ENCODE data around the gene UVRAG.

Gene UVRAG

DNA sequence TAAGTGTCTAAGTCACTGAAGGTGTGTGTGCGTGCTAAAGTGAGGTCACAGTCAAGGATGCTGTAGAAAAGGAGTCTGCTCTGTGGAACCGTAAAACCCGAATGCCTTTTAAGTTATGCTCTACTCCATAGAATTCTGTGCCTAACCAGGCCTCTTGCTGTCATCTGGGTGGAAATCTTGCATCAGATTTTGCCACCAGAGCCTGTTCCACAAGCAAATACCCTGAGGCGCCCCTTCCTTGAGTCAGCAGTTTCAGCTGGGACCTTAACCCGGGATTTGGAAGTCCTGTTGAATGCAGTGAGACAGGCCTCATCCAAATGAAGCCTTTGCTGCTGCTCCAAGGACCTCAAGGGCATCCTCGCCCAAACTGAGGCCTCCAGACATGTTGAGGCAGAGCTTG is 281.5 kb downstream of the UVRAG start:
- no peak for DNase-seq

DNA sequence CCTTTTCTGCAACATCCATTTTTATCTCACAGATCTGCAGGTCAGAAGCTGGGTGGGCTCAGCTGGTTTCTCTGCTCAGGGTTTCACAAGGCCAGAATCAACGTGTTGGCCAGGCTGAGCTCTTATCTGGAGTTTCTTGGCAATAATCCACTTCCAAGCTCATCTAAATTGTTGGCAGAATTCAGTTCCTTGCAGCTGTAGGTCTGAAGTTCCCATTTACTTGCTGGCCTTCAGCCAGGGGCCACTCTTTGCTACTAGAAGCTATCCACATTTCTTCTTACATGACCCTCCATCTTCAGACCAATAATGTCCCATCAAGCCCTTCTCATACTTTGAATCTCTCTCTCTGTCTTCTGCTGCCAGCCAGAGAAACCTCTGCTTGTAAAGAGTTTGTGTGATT is 287.8 kb downstream of the UVRAG start:
- DNase-seq = no peak

DNA sequence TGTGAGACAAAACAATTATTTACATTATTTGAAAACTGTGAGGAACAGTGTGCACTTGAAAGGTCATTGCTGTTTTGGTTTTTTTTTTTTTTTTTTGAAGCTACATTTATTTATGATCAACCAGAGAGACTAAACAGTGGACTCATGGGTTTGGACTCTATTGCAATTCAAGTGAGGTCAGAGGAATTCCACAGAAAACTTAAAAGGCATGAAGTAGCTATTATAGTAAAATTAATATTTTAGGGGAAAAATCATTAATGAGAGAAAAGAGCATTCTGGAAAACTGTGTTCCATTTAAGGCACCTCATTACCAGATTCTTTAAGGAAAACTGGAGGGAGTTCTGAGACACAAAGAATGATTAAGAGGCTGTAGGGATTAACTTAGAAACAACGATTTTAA is 288.4 kb downstream of the UVRAG start:
- no peak for DNase-seq

DNA sequence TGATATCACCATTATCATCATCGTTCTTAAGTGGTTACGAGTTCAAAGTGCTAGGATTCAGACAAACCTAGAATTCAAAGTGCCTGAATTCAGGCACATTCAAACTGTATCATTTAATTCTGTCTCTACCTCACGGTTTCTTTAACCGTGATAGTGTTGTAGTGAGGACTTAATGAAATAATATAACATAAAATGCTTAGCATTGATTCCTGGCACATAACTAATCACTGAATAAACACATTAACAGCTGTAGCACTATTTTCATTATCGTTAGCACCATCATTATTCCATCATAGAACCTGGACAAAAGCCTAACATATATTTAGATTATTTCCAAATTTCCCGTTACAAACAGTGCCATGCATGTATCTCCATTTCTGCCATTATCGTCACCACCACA is 289.3 kb downstream of the UVRAG start:
- DNase-seq = no peak

DNA sequence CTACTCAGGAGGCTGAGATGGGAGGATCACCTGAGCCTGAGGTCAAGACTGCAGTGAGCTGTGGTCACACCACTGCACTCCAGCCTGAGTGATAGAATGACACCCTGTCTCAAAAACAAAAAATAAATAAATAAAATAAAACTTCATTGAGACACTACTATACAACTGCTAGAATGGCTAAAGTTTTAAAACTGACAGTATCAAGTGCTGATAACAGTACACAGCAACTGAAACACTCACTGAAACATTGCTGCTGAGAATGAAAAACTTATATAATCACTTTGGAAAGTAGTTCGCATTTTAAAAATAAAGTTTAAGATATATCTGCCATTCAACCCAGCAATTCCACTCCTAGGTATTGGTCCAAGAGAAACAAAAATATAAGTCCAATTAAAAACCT is 290.6 kb downstream of the UVRAG start:
- DNase-seq = no peak

DNA sequence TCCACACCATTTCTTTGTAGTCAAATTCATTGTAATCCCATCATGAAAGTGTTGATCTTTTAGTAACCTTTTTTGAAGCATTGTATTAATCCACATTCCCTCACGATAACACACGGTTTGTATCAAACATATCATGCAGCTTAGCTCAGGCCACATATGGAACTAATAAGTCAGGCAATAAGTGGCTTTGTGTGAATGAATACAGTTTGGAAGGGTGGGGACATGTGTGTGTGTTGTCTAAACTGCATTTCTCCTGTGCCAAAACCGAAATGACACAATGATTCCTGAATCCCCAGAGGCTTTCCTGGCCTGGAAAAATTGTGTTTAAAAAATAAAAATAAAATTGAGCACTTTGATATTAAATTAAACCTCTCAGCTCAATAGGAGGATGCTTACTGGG is 293.0 kb downstream of the UVRAG start:
- DNase-seq = no peak

DNA sequence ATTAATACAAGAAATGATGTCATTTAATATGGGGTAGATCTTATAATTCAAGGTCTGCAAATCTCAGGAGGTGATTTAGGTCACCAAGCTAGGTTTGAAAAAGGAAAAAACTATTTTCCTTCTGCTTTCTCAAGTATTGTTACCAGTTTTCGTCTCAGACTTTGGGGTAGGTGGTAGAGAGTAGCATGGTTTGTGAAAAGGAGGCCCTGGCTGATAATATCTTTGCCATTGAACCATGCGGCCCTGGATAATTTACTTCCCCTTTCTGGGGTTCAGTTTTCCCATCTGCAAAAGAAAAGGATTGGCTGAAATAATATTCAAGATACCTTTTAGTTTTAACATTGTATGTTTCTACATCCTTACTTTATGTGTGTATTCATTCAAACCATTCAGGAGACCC is 299.2 kb downstream of the UVRAG start:
- no peak for DNase-seq

DNA sequence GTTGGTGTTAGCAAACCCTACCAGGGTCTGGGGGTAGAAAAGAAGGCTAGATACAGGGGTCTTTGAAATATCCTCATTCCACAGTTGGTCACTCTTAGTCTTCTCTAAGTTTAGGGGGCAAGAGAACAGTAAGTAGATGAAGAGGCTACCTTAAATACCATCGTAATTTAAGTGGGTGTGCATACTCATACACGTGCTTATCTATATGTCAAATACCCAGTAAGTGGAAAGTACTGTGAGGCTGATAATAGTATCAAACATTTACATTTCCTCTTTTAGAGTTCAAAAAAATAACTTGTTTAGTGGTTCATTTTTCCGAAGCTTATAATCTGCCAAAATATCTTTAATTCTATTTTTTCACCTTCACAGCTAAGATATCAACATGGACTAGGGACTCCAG is 300.5 kb downstream of the UVRAG start:
- DNase-seq = no peak

DNA sequence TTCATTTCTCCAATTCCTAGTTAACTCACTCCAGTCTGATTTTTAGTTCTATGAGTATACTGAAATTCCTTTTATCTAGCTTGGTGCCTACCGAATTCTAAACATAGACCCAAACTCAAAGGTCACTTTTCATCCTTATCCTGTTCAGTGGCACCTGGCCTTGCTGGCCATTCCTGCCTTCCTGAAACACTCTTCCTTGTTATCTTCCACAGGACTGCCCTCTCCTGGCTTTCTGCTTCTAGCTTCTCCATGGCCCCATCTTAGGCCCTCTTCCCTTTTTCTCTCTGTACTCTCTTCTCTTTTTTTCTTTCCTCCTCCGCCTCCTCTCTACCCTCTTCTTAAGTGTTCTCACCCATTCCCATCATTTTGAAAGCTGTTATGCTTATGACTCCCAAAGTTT is 304.0 kb downstream of the UVRAG start:
- no peak for DNase-seq

DNA sequence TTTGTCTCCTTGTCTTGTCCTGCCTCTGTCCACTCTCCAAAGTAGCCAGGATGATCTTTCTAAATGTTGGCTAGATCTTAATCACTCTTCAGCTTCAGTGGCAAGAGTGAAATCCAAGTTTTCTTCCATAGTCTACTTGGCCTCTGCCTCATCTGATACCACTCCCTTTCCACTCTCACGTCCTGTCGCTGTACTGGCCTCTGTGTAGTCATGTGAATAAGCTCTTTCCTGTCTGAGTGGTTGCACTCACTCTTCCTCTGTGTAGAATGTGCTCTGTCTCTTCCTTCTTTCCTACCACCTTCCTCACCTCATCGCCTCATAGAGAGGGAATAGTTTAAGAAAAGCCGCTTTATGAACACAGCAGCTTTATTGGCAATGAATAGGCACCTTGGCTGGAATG is 304.8 kb downstream of the UVRAG start:
- no peak for DNase-seq

DNA sequence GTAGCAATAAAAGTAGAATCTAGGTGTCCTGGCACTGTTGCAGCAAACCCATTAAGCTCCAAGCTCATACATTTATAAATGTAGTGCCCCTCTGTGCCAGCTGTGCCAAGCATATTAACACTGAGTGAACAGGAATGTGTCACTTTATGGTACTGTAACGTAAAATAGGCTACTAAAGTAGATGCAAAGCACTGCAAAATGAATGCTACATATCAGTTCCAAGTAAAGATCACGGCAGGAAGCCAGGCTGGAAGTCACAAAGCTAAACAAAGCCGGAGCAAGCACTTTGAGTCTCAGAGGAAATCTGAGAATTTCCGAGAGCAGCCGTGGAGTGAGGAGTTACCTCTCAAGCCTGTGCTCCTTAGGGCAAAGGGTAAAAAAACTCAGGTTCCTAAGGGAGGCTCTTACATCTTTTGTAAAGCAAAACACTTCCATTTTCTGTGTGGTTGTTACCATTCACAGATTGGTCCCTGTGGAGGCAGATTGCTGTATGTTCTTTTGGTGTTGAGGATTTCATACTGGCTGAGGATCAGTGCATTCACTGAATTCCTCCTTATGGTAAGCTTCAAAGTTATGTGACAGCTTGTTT is 305.6 kb downstream of the UVRAG start:
- DNase-seq = peak in 1 of 58 donors; percentile 19

DNA sequence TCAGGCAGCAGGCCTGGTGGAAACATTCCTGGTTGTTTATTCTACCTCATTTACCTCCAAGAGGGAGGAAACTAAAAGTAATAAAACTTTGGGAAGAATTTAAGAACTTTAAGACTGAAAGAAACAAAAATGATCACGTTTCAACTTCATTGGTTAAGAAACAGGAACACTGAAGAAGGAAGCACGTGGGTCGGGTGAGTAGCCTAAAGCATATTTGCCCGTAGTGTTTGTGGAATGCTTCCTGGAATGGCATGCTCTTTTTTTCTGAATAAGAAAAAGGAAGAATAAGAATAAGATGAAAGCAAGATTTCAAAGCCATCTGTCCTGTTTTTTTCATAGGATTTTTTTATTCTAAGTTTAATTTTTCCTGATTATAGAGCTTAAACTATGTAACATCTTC is 308.2 kb downstream of the UVRAG start:
- no peak for DNase-seq

DNA sequence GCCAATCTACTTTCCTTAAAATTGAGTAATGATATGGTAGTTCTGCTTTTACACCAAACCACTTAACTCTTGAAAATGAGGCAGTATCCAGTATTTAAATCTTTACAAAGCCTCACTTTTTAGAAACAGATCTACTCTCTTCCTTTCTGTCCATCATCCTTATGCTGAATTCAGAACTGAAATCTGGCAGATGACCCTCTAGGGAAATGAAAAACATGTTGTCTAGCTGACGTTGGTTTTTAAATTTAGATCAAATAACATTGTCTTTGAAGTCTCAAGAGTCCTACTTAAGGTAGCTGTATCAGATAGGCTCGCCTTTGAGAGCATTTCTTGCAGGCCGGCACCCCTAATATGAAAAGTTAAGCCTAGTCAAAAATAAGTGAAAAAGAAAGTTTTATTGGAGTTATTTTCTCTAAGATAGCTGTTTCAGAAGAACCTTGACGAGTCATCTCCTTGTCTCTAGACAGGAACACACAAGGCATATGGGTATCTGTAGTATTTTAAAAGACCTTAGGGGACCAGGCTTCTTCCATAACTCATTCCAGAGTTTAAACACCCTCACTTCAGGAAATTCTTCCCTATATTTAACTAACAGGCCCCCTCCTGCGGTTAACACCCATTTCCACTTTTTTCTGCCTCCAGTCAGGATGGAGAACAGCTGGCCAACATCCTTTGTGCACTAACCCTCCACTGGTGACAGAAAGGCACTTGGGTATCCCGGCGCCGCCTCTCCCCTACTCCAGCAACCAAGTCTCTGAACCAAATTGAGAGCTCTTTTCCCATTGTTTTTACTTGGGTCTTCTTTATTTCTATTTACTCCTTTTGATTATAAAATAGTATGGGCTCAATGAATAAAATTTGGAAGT is 310.1 kb downstream of the UVRAG start:
- no peak for DNase-seq

DNA sequence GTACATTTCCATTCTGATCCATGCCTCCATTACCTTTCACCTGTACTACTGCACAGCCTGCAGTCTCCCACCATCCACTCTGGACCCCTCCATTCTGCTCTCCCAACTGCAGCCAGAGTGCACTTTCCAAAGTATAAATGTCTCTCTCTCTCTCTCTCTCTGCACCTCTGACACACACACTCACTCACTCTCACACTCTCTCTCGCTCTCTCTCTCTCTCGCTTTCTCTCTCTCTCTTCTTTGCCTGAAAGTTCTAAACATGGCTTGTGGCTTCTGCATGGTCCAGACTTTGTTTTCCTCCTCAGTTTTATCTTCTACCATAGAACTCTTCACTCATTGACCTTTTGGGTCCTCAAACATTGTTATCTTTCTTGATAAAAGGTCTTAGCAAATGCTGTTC is 314.7 kb downstream of the UVRAG start:
- DNase-seq = no peak

DNA sequence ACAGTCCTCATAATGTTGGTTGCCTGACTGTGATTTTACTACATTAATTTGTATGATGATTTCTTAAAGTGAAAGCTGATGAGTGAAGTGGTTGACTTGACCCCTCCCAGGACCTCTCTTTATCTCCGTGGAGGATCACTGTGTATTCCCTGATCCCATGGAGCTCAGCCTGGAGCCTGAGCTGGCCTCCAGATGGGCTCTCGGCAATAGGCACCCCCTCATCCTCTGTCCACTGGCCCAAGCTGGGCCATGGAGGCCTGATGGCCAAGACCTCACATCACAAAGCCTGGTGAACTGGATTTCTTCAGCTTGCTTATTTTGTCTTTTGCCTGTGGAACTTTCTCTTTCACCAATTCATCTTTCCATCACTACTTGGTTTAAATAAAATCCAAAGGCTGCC is 316.1 kb downstream of the UVRAG start:
- DNase-seq = no peak

DNA sequence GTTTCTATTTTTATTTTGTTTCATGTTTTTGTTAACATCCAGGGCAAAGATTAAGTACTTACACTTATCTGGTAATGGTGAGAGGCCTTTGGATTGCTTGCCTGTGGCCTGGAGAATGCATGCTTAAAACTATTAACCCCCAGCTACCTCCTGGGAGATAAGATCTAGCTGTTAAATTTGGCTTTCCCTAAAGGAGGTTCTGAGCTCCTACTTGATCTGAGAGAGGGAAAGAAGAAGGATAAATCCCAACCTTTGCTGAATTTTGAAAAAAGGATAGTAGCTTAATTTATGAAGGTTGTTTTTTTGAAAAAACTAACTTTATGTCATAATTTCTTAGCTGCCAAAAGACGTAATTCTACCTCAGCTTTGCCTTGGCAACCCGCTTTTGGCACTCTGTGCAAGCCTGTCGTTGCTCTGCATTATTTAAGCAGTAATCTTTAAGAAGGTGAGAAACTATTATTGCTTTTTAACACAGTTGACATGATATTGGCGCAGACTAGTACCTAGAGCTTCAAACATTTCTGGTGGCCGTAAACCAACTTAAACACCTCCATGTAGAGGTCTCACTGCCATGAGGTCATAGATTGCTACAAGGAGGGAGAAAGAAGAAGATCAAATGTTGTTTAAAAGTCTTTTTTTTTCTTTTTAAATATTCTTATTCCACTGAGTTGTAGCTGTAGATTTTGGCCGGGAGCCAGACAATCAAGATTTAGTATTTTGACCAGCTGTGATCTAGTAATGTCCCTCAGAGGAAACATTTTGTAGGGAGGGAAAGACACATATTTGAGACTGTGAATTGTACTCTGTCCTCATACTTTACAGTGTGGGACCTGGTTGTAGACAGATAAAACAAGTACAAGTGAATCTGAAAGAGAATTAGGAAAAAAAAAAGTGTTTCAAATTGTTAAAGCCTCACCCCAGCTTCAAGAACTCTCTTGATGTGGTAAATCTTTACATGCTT is 316.9 kb downstream of the UVRAG start:
- no peak for DNase-seq

DNA sequence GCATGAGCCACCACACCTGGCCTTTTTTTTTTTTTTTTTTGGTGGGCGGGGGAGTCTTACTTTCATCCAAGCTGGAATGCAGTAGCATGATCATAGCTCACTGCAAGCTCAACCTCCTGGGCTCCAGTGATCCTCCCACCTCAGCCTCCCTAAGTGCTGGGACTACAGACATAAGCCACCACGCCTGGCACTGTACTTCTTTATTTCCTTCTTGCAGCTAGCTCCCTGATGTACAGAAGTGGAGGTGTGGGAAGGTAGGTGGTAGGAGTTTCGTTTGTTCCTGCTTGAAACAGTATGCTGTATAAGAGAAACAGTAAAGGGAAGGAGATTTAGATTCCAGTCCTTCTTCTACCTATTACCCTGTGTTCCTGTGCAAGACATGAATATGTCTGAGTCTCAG is 319.2 kb downstream of the UVRAG start:
- no peak for DNase-seq

DNA sequence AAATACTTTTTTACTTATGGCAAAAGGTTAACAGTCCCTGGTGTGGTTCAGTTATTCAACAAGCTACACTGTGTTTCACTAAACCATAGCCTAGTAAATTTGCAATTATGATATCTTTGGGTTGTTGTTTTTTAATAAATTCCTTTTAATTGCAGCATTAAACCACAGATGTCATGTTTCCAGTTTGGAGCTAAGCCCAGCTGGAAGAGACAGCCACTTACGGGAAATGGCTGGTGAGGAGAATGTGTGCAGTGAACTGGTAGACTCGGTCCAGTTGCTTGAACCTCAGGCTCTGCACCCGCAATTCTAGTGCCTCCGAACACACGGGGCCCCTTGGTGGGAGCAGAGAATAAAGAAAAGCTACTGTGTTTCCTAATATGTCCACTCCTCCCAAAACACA is 320.5 kb downstream of the UVRAG start:
- peak in 1 of 58 donors; percentile 13 for DNase-seq

DNA sequence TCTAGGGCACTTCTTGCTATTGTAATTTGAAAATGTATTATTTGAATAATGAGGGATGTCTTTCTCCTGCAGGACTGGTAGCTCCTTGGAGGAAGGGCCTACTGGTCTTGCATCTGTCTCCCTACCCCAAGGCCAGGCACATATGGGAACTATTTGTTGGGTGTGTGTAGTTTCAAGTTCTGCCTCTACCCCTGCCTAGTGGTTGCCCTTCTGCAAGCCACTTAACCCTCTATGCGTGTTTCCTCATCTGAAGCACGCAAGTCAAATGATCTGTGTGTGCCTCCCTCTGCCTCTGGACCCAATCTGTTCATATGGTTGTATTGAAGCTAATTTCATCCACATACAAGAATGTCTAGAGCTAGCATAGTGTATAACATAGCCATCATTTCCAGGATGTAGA is 324.3 kb downstream of the UVRAG start:
- no peak for DNase-seq

DNA sequence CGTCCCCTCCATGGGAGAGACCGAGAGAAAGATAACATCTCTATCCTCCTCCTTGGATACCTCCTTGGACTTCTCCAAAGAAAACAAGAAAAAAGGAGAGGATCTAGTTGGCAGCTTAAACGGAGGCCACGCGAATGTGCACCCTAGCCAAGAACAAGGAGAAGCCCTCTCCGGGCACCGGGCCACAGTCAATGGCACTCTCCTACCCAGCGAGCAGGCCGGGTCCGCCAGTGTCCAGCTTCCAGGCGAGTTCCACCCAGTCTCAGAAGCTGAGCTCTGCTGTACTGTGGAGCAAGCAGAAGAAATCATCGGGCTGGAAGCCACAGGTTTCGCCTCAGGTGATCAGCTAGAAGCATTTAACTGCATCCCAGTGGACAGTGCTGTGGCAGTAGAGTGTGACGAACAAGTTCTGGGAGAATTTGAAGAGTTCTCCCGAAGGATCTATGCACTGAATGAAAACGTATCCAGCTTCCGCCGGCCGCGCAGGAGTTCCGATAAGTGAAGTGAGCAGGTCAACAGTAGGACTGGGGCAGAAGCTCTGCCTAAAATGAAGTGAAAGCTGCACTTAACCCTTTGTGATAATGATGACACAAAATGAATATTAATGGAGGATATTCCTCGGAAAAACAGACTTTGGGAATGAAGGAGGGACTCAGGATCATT is 326.0 kb downstream of the UVRAG start:
- DNase-seq = peak in 25 of 58 donors; percentile 4 to 47 (median 18)

DNA sequence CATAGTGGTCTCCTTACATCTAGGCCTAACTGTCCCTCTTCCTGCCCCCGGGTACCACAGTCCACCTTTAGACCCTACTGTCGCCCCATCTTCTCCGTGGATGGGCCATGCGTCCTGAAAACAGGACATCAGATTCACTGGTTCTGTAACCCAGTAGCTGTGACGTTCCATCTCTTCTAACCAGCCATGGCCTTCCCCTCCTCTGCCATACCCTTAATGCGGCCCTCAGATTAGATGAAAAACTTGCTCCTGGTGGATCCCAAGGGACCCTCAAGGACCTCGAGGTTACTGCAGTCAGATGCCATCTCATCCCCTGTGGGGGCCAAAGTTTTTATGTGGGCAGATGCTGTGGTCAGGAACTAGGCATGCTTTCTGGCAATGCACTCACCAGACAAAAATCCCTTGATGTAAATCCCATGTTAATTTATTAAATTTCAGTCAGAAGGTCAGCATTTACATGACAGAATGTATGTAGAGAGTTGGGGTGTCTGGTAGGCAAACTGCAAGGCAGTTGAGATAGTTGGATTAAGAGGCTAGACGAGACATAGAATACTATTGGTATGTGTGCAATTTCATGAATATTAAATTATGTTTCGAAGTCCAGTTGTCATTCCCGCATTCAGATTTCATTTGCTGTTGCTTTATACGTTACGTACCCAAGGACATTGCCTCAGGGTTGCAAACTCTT is 327.0 kb downstream of the UVRAG start:
- DNase-seq = no peak
